Measurements from ENCODE around the gene CHRDL2.

DNA sequence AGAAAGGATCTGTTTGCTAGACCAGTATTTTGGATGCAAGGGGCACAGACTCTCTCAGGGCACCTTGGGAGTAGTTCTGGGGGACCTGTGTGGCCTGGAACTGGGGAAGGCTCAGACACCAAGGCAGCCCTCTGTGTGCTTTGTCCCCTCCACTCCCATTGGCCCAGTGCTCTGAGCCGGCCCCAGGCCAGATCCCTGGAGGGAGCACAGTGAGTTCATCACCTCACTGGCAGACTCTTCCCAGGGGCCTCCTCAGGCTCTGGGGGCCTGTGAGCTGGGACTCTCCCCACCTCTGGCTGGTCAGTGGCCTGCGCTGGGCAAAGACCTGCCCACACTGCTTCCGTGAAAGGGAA lies 51.7 kb downstream of the CHRDL2 start:
- TF ChIP-seq, protein P1, sequence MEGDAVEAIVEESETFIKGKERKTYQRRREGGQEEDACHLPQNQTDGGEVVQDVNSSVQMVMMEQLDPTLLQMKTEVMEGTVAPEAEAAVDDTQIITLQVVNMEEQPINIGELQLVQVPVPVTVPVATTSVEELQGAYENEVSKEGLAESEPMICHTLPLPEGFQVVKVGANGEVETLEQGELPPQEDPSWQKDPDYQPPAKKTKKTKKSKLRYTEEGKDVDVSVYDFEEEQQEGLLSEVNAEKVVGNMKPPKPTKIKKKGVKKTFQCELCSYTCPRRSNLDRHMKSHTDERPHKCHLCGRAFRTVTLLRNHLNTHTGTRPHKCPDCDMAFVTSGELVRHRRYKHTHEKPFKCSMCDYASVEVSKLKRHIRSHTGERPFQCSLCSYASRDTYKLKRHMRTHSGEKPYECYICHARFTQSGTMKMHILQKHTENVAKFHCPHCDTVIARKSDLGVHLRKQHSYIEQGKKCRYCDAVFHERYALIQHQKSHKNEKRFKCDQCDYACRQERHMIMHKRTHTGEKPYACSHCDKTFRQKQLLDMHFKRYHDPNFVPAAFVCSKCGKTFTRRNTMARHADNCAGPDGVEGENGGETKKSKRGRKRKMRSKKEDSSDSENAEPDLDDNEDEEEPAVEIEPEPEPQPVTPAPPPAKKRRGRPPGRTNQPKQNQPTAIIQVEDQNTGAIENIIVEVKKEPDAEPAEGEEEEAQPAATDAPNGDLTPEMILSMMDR (conservative IDR thresholded peaks at IDR 0.05 in 1 of 2, IDR thresholded peaks at IDR 0.05 in 1 of 2; ENCODE audit: extremely low read depth in 1 of 2, insufficient read depth in 1 of 2, low read depth in 1 of 2, low read length in 2 of 2), result no peak
- no peak for TF ChIP-seq EZH2 (IDR thresholded peaks at IDR 0.05; ENCODE audit: borderline replicate concordance, low read length)
